T1000 (cell line): ENCODE measurements around the gene CLN3.
"Not testable (repeated sequence)": the region's sequence is repeated elsewhere in the genome, so short reads cannot be mapped to it uniquely, and the experiment has no call there.

Experiments
- DNase-seq: peaks from one replicate; lab custom pipeline; 2025; ENCODE audit warnings: mixed read lengths; lab: John Stamatoyannopoulos, UW

CLN3 gene

DNA sequence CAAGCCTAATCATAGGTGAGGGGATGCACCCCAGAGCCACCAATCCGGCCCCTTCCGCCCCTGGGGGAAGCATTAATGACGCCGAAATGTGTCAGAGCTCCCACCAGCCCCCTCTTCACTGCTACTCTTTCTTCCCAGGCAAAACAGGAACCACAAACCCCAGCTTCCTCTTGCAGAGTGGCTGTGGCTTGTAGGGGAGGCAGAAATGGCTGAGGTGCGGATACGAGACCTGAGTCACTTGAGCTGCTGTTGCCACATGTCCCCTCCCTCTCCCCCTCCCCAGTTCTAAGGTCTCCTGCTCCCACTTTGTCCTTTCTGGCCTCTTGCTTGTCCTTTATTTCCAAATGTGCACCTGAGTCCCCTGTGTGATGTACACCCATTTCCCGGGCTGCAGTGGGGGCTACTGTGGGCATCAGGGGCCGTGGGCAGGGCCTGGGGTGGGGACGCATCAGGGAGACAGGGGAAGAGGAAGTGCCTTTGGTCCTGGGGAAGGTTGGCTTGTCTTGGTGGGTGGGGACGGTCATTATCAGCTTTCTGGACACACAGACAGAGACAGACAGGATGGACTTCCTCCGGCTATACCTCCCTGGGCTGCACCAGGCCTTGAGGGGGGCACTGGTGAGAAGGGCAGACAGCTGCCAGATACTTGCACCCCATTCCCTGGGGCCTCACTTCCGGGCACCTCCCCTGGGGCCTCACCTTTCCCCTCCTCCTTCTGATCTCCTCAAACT is 2.4 kb upstream of the CLN3 start, which contains the start of gene APOBR:
Gene APOBR, plus strand, starts transcription at position 523 of the 731 bp plus-strand sequence. Its CDS starts 39 bp downstream, at position 562.
- no peak for DNase-seq

DNA sequence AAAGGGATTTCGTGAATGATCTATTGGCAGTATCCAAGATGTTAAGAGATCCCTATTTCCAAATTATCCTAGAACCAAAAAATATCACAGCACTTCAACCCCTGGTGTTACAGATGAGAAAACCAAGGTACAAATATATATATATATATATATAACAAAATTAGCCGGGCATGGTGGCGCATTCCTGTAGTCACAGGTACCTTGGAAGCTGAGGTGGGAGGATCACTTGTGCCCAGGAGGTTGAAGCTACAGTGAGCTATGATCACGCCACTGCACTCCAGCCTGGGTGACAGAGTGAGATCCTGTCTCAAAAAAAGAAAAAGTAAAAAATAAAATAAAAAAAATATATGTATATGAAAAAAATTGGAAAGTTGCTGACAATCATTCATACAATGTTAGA is 637 bp upstream of the CLN3 start:
- no peak for DNase-seq

DNA sequence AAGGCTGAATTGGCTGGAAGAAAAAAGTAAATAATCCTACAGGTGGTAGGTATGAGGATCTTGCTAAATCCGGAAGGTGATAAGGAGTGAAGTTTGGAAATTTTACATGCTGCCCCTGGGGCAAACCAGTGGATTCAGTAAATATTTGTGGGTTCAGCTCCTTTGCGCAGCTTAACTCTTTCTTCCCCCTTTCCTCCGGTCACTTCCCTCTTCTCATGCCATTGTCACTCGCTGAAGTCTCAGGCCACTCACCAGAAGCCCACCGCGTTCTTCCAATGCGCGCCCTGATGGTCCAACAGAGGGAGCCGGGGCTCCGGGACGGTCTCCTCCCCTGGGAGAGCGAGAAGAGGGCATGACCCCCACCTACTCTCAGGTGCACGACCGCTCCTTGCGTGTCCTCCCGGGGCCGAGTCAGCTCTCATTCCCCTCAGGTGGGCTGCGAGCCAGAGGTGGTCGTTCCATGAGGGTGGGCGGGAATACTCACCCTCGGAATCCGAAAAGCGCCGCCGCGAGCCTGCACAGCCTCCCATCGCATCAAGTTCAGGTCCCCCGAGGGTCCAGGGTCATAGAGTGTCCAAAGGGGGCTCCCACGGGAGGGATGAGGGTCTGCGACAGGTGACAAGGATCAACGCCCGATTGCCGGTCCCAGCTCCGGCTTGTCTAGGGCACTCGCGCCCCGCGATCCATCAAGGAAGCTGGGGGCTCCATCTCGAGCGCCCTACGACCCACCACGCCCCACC is 474 bp downstream of the CLN3 start:
- DNase-seq: no peak

GRCh38 chr16:28486266-28486665 is 5.6 kb downstream of the CLN3 start:
- DNase-seq: no peak

- not testable (repeated sequence) for DNase-seq
Observed at GRCh38 chr16:28483361-28483760, 8.5 kb downstream of the CLN3 start.

GRCh38 chr16:28482026-28482425 is 9.8 kb downstream of the CLN3 start:
- no peak for DNase-seq

GRCh38 chr16:28478506-28479180 is 13.2 kb downstream of the CLN3 start:
- DNase-seq: no peak

DNA sequence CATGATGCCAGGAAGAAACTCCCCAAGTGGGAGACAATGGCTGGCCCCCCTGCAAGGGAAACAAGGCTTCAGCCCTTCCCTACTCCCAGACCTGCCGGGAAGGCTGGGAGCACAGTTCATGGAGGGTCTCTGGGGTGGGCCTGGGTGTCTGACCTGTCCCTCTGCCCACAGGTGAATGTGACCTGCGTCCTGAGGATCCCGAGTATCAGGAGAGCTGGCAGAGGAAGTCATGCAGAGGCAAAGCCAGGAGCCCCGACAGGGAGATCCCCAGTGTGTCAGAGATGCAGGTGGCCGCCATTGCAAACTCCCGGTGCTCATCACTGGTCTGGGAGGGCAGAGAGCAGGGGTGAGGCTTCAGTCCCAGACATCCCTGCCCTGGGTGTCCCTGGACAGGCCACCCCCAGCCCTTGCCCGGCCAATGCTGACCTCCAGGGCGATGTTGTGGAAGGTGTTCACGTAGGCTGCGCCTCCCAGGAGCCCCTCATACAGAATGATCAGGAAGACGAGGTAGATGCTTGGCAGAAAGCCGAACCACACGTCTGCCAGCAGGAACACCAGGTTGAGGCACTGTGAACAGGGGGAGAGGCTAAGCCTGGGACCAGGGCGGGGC is 14.5 kb downstream of the CLN3 start:
- no peak for DNase-seq

GRCh38 chr16:28475221-28475620 is 16.7 kb downstream of the CLN3 start:
- no peak for DNase-seq

DNA sequence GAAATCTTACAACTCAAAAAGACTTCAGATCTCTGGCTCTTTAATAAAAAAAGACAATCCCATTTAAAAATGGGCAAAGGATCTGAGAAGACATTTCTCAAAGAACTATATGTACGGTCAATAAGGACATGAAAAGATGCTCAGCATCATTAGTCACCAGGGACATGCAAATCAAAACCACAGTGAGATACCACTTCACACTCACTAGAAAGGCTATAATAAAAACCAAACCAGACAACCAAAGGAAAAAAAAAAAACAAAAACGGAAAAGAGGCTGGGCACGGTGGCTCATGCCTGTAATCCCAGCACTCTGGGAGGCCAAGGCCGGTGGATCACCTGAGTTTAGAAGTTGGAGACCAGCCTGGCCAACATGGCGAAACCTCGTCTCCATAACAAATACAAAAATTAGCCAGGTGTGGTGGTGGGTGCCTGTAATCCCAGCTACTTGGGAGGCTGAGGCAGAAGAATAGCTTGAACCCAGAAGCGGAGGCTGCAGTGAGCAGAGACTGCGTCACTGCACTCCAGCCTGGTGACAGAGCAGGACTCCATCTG is 18.1 kb downstream of the CLN3 start:
- no peak for DNase-seq

DNA sequence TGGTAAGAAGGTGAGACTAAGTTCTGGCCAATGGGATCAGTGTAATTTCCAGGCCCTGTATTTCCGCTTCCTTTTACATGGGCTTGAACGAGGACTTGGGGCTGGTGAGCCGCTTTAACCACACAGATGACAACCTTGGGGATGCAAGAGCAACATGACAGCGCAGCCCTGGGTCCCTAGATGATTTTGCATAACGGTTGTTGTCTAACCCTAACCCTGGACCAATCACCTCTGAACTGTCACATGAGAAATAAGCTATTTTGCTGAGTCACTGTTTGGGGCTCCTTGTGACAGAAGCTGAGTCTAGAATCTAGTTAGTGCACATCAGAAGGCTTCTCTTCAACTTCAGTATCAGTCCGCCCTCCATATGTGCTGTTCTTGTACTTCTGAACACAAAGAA is 44.8 kb downstream of the CLN3 start:
- DNase-seq: not testable (repeated sequence)

DNA sequence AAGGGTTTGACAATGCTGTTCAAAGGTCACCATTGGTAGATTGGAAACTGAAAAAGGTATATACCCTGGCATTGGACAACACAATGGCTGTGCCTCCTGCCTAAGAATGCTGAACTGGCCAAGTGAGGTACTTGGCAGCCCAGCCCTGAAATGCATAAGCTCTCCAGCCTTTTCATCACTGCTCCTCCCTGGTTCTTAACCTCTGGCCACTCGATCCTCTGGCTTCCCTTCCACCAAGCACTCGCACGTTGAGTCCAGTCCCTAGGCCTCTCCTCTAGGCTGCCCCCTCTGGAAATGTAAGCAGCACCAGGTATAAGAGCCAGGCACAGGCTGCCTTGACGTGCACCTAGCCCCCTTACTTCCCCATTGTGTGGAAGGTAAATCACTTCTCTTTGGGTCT is 45.5 kb downstream of the CLN3 start:
- not testable (repeated sequence) for DNase-seq

DNA sequence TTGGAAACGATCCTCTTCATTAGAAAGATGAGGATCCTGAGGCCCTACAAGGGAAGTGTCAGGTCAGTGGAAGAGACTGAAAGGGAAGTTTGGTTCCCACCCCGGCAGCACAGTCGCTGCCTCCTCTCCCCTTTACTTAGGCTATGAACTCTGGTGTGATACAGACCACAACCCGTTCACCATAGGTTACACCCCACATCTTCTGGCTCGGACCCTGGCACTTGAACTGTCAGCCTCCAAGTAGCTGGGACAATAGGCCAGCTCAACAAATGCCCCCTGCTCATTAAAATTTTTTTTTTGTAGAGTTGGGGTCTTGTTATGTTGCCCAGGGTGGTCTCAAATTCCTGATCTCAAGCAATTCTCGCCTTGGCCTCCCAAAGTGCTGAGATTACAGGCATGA is 47.9 kb downstream of the CLN3 start:
- DNase-seq: not testable (repeated sequence)

DNA sequence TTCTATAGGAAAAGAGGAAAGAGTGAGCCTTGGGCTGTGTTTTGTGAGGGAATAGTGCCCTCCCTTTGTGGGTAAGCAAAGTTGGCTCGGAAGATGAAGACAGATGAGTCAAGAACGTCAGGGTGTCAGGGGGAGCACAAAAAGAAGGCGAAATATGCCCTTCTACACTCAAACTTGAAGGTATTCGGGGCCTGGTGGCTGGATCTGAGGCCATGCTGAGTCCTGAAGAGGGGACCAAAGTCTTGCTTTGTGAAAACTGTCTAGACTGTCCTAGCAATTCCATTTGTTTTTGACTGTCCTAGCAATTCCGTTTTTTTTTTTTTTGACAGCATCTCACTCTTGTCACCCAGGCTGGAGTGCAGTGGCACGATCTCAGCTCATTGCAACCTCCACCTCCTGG is 53.0 kb downstream of the CLN3 start:
- not testable (repeated sequence) for DNase-seq

DNA sequence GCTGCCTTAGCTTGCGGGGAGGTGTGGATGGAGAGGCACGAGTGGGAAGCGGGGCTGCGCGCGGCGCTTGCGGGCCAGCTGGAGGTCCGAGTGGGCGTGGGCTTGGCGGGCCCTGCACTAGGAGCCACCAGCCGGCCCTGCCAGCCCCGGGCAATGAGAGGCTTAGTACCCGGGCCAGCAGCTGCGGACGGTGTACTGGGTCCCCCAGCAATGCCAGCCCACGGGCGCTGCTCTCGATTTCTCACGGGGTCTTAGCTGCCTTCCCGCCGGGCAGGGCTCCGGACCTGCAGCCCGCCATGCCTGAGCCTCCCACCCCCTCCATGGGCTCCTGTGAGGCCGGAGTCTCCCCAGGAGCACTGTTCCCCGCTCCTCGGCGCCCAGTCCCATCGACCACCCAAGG is 56.5 kb downstream of the CLN3 start:
- not testable (repeated sequence) for DNase-seq
